GM12878 (cell line): ENCODE measurements around the gene KRTAP22-1. TPM values are rescaled to one million over a fixed set of nuclear protein-coding genes. Genes with fewer than 3 reads are reported as not detected.

ENCODE experiments used
- ATAC-seq: fragments of 200-7000 bp; cut with Tn5 transposase; 3 replicates; pipeline ENCODE4 v1.9.1; 2020; ENCODE audit warnings: mild to moderate bottlenecking, moderate library complexity
- BruUV-seq: library from RNA; stranded (reverse); fragments of 400-500 nt; replicated peaks from 2 replicates; lab custom pipeline; 2021; lab: Mats Ljungman, UMichigan
- CTCF ChIA-PET: fragments of 300-600 bp; sonication (Branson Sonifier 250); formaldehyde crosslinking; extraction: SDS; loops from one replicate; lab custom pipeline; 2021; ENCODE audit warnings: inconsistent platforms; lab: Yijun Ruan, JAX
- POLR2A ChIA-PET: fragments of 350-600 bp; formaldehyde crosslinking; extraction: SDS; loops from one replicate; lab custom pipeline; 2021; ENCODE audit warnings: inconsistent platforms; lab: Charles Lee
- RAD21 ChIA-PET: fragments of 300-600 bp; sonication (Branson Sonifier 250); formaldehyde crosslinking; loops from one replicate; lab custom pipeline; 2023; ENCODE audit warnings: antibody characterized with exemption; ENCODE audit not compliant: unreplicated experiment; lab: Charles Lee
- SMC1A ChIA-PET: fragments of 300-600 bp; sonication (Branson Sonifier 250); formaldehyde crosslinking; loops from one replicate; lab custom pipeline; 2023; ENCODE audit not compliant: unreplicated experiment, uncharacterized antibody; lab: Charles Lee
- DNase-seq: peaks from one replicate; pipeline ENCODE4 v3.0.0-alpha.2; 2011; ENCODE audit warnings: low read depth, low spot score
- FAIRE-seq: peaks from 3 replicates; lab custom pipeline; 2011; peaks lifted over from hg19 to GRCh38; lab: Jason Lieb, UNC
- H2AFZ ChIP-seq: 2 replicates; pipeline ENCODE4 v1.6.0; 2011; ENCODE audit warnings: low read depth, low read length, control low read depth; ENCODE audit not compliant: control insufficient read depth
- H3K27ac ChIP-seq: 2 replicates; pipeline ENCODE4 v1.5.1; 2011; ENCODE audit warnings: control low read depth; ENCODE audit not compliant: control insufficient read depth, insufficient read depth
- H3K27me3 ChIP-seq, 2 experiments: replicated peaks in 1 of 2; 2 replicates each; pipeline versions ENCODE4 v1.6.0 to v1.6.1; 2011; ENCODE audit warnings: low read length in 1 of 2; ENCODE audit not compliant: control insufficient read depth in 2 of 2, insufficient read depth in 2 of 2
- H3K36me3 ChIP-seq, 2 experiments: 2 replicates each; pipeline ENCODE4 v1.5.1; 2011; ENCODE audit warnings: low read length in 1 of 2; ENCODE audit not compliant: control insufficient read depth in 2 of 2, insufficient read depth in 2 of 2
- H3K4me1 ChIP-seq: 2 replicates; pipeline ENCODE4 v1.6.1; 2011; ENCODE audit warnings: mild to moderate bottlenecking, low read length, moderate library complexity, mixed read lengths; ENCODE audit not compliant: control insufficient read depth, insufficient read depth
- H3K4me2 ChIP-seq: 2 replicates; pipeline ENCODE4 v1.6.0; 2011; ENCODE audit warnings: control low read depth; ENCODE audit not compliant: control insufficient read depth, insufficient read depth
- H3K4me3 ChIP-seq: fragments of 200-600 bp; sonication (generic); 2 replicates; pipeline ENCODE4 v1.5.1; 2016
- H3K79me2 ChIP-seq: 2 replicates; pipeline ENCODE4 v1.6.0; 2011; ENCODE audit warnings: low read length; ENCODE audit not compliant: control insufficient read depth, insufficient read depth
- H3K9ac ChIP-seq: 2 replicates; pipeline ENCODE4 v1.8.0; 2011; ENCODE audit warnings: low read length, control low read depth, mixed read lengths; ENCODE audit not compliant: control insufficient read depth, insufficient read depth
- H3K9me3 ChIP-seq: replicated peaks from 3 replicates; pipeline ENCODE4 v1.5.1; 2011; ENCODE audit warnings: mild to moderate bottlenecking, low read length; ENCODE audit not compliant: control insufficient read depth, insufficient read depth
- H4K20me1 ChIP-seq: 2 replicates; pipeline ENCODE4 v1.6.0; 2011; ENCODE audit not compliant: control insufficient read depth, insufficient read depth
- EZH2 ChIP-seq: IDR thresholded peaks from 2 replicates; pipeline ENCODE4 v1.6.1; 2012; ENCODE audit warnings: low read depth, mild to moderate bottlenecking, control low read depth, inconsistent platforms, low read length, borderline replicate concordance; ENCODE audit not compliant: control insufficient read depth
- FOXK2 ChIP-seq: fragments of 450-650 bp; IDR thresholded peaks from 2 replicates; pipeline ENCODE4 v1.6.1; 2017; ENCODE audit warnings: mild to moderate bottlenecking, moderate library complexity
- SREBF2 ChIP-seq: IDR thresholded peaks from 2 replicates; pipeline ENCODE4 v1.6.1; 2012; ENCODE audit warnings: mild to moderate bottlenecking, low read length
- WGBS: methylation state at CpG from one replicate; pipeline ENCODE4 v1.1.6; 2016; ENCODE audit warnings: low lambda C conversion rate; ENCODE audit not compliant: insufficient replicate concordance, insufficient coverage; ENCODE audit errors: missing lambda C conversion rate; 5-methylcytosine and 5-hydroxymethylcytosine counted together
- in situ Hi-C: fragments of 300-500 bp; cut with MboI; formaldehyde crosslinking; loops from 9 replicates; pipeline ENCODE4 v1.14.3; 2018; ENCODE audit warnings: mixed read lengths
- intact Hi-C: fragments of 100-400 bp; cut with micrococcal nuclease; formaldehyde crosslinking; loops from one replicate; pipeline ENCODE4 v1.14.2; 2022; ENCODE audit not compliant: unreplicated experiment
- polyA plus RNA-seq, 11 experiments: library from polyadenylated mRNA; depleted of rRNA in 4 of 11; unstranded in 6 of 11; stranded (reverse) in 5 of 11; fragments of >200 nt; fragmentation: Nextera tagmentation in 4 of 11; fragmentation: Illumina TruSeq in 1 of 11; extraction: Ambion mirVana in 4 of 11; extraction: Trizol in 1 of 11; gene quantifications; 1 replicate in 1 of 11; 2 replicates in 10 of 11; pipeline versions ENCODE4 v1.2.1 to v1.2.3, GENCODE V29; 2011 to 2016; ENCODE audit warnings: inconsistent platforms in 2 of 11, missing spikeins in 2 of 11, low read depth in 1 of 11
- total RNA-seq, 4 experiments: library from RNA; depleted of rRNA in 3 of 4; stranded (reverse); fragments of >200 nt in 3 of 4; fragmentation: Illumina TruSeq in 1 of 4; extraction: Trizol in 1 of 4; gene quantifications; 2 replicates each; pipeline versions ENCODE4 v1.2.1 to v1.2.3, GENCODE V29; 2013 to 2021
- TF ChIP-seq, protein P1 (sequence below): fragments of 450-650 bp; IDR thresholded peaks from 2 replicates; pipeline ENCODE4 v1.6.1; 2016; ENCODE audit warnings: mild to moderate bottlenecking
- TF ChIP-seq, protein P2 (sequence below): IDR thresholded peaks from 2 replicates; pipeline ENCODE4 v1.6.1; 2012; ENCODE audit warnings: improper control_type of control experiment, low read depth, low read length; ENCODE audit not compliant: insufficient replicate concordance

KRTAP22-1 gene
- total and polyA plus RNA-seq, 10 of the 15 experiments (the other 5 are each of a cell fraction or from before 2014, with no cell fraction given), result not detected

DNA sequence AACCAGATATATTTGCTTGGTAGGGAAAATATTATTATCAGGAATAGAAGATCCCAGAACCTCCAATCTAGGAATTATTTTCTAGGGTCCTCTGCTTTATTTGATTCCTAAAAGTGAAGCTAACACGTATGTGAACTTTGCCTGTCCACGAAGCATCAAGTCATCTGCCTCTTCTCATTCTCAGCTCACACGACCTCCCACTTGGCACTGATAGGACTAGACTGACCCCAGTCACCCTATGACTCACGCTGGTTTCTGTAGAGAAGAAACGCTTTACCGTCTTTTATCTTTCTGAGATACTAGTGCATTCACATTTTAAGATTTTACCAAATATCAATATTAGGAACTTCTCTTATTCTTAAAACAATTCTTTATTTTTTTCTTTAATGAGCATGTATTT is 37.8 kb upstream of the KRTAP22-1 start:
- no peaks in the 10 kb centered on the region for H3K4me1 ChIP-seq
- BruUV-seq, result no TSS peak
- no peak overlapping the region for H3K9ac ChIP-seq
- 0% methylated on average over 6 of the region's 6 CpGs for WGBS
- no peak overlapping the region for H3K4me2 ChIP-seq
- no peak overlapping the region for H3K27ac ChIP-seq
- no peaks in the 10 kb centered on the region for H3K27me3 ChIP-seq
- H3K4me3 ChIP-seq, result no peak overlapping the region
- H3K9me3 ChIP-seq, result no peaks in the 10 kb centered on the region; the same call in 2 of the 3 replicates
- ChIA-PET CTCF (no interaction called here), SMC1A (no interaction called here), RAD21 (no interaction called here), POLR2A (interaction anchor here (0.6 kb wide), 1 partner anchor 153 kb away, joined by 8 read pairs; no protein-coding TSS in a partner anchor)
- H3K79me2 ChIP-seq, result no peaks in the 10 kb centered on the region
- in situ Hi-C loops (no loop called here), intact Hi-C loops (no loop called here)
- FAIRE-seq (no peak), DNase-seq (no peak), ATAC-seq (no peak)
- no peak overlapping the region for H2AFZ ChIP-seq
- H4K20me1 ChIP-seq, result no peaks in the 10 kb centered on the region
- no peaks in the 10 kb centered on the region for H3K36me3 ChIP-seq
- TF ChIP-seq, protein P1, sequence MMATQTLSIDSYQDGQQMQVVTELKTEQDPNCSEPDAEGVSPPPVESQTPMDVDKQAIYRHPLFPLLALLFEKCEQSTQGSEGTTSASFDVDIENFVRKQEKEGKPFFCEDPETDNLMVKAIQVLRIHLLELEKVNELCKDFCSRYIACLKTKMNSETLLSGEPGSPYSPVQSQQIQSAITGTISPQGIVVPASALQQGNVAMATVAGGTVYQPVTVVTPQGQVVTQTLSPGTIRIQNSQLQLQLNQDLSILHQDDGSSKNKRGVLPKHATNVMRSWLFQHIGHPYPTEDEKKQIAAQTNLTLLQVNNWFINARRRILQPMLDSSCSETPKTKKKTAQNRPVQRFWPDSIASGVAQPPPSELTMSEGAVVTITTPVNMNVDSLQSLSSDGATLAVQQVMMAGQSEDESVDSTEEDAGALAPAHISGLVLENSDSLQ, result no peak
- TF ChIP-seq, protein P2, sequence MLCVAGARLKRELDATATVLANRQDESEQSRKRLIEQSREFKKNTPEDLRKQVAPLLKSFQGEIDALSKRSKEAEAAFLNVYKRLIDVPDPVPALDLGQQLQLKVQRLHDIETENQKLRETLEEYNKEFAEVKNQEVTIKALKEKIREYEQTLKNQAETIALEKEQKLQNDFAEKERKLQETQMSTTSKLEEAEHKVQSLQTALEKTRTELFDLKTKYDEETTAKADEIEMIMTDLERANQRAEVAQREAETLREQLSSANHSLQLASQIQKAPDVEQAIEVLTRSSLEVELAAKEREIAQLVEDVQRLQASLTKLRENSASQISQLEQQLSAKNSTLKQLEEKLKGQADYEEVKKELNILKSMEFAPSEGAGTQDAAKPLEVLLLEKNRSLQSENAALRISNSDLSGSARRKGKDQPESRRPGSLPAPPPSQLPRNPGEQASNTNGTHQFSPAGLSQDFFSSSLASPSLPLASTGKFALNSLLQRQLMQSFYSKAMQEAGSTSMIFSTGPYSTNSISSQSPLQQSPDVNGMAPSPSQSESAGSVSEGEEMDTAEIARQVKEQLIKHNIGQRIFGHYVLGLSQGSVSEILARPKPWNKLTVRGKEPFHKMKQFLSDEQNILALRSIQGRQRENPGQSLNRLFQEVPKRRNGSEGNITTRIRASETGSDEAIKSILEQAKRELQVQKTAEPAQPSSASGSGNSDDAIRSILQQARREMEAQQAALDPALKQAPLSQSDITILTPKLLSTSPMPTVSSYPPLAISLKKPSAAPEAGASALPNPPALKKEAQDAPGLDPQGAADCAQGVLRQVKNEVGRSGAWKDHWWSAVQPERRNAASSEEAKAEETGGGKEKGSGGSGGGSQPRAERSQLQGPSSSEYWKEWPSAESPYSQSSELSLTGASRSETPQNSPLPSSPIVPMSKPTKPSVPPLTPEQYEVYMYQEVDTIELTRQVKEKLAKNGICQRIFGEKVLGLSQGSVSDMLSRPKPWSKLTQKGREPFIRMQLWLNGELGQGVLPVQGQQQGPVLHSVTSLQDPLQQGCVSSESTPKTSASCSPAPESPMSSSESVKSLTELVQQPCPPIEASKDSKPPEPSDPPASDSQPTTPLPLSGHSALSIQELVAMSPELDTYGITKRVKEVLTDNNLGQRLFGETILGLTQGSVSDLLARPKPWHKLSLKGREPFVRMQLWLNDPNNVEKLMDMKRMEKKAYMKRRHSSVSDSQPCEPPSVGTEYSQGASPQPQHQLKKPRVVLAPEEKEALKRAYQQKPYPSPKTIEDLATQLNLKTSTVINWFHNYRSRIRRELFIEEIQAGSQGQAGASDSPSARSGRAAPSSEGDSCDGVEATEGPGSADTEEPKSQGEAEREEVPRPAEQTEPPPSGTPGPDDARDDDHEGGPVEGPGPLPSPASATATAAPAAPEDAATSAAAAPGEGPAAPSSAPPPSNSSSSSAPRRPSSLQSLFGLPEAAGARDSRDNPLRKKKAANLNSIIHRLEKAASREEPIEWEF, result no peak
- TF ChIP-seq SREBF2, result no peak
- TF ChIP-seq EZH2, result no peak
- TF ChIP-seq FOXK2, result no peak
